H9 (cell line): ENCODE results near the gene ERC2. TPM values are rescaled to one million over a fixed set of nuclear protein-coding genes. Genes with fewer than 3 reads are reported as not detected.

ENCODE experiments used
- DNase-seq: peaks from one replicate; pipeline ENCODE4 v3.0.0-alpha.2; 2017
- H2AFZ ChIP-seq: one replicate; pipeline ENCODE4 v1.6.1; 2013; ENCODE audit warnings: mild to moderate bottlenecking, low read length, control low read depth, moderate library complexity
- H2AK5ac ChIP-seq: 2 replicates; pipeline ENCODE4 v1.6.1; 2013; ENCODE audit warnings: low read length, control low read depth, mixed read lengths; ENCODE audit not compliant: insufficient read length
- H2BK120ac ChIP-seq: one replicate; pipeline ENCODE4 v1.6.1; 2013; ENCODE audit warnings: low read depth, mild to moderate bottlenecking, low read length, control low read depth, inconsistent platforms; ENCODE audit not compliant: poor library complexity, severe bottlenecking
- H2BK12ac ChIP-seq: 2 replicates; pipeline ENCODE4 v1.6.1; 2013; ENCODE audit warnings: low read length, control low read depth, mixed read lengths, low read depth; ENCODE audit not compliant: insufficient read length
- H2BK15ac ChIP-seq: 2 replicates; pipeline ENCODE4 v1.6.1; 2013; ENCODE audit warnings: low read depth, low read length, control low read depth
- H2BK20ac ChIP-seq: one replicate; pipeline ENCODE4 v1.6.1; 2013; ENCODE audit warnings: low read depth, mild to moderate bottlenecking, low read length, control low read depth, inconsistent platforms; ENCODE audit not compliant: poor library complexity, severe bottlenecking
- H2BK5ac ChIP-seq: 2 replicates; pipeline ENCODE4 v1.6.1; 2013; ENCODE audit warnings: low read length, control low read depth, mixed read lengths; ENCODE audit not compliant: insufficient read length
- H3K14ac ChIP-seq: 2 replicates; pipeline ENCODE4 v1.6.1; 2013; ENCODE audit warnings: low read length, control low read depth; ENCODE audit not compliant: insufficient read depth
- H3K18ac ChIP-seq: 2 replicates; pipeline ENCODE4 v1.6.1; 2013; ENCODE audit warnings: low read depth, mild to moderate bottlenecking, mixed read lengths, low read length, control low read depth; ENCODE audit not compliant: insufficient read length
- H3K23ac ChIP-seq: 2 replicates; pipeline ENCODE4 v1.6.1; 2013; ENCODE audit warnings: low read length, control low read depth, mixed read lengths, low read depth; ENCODE audit not compliant: insufficient read length
- H3K23me2 ChIP-seq: 2 replicates; pipeline ENCODE4 v1.6.1; 2013; ENCODE audit warnings: low read depth, mild to moderate bottlenecking, mixed read lengths, low read length, control low read depth; ENCODE audit not compliant: insufficient read length, poor library complexity, severe bottlenecking
- H3K27ac ChIP-seq: 2 replicates; pipeline ENCODE4 v1.5.1; 2013; ENCODE audit warnings: low read length, control low read depth, mixed read lengths, low read depth; ENCODE audit not compliant: insufficient read length
- H3K27me3 ChIP-seq: 2 replicates; pipeline ENCODE4 v1.6.1; 2013; ENCODE audit warnings: low read length, control low read depth, inconsistent platforms; ENCODE audit not compliant: insufficient read depth
- H3K4ac ChIP-seq: 2 replicates; pipeline ENCODE4 v1.6.1; 2013; ENCODE audit warnings: low read depth, mild to moderate bottlenecking, control low read depth, inconsistent platforms, low read length, moderate library complexity
- H3K4me1 ChIP-seq: 2 replicates; pipeline ENCODE4 v1.6.1; 2013; ENCODE audit warnings: low read length, control low read depth, inconsistent platforms; ENCODE audit not compliant: insufficient read depth
- H3K4me2 ChIP-seq: 2 replicates; pipeline ENCODE4 v1.6.1; 2013; ENCODE audit warnings: low read length, control low read depth, mixed read lengths; ENCODE audit not compliant: insufficient read length, insufficient read depth
- H3K56ac ChIP-seq: 2 replicates; pipeline ENCODE4 v1.6.1; 2013; ENCODE audit warnings: low read depth, mild to moderate bottlenecking, mixed read lengths, low read length, control low read depth; ENCODE audit not compliant: insufficient read length
- H3K79me1 ChIP-seq: 2 replicates; pipeline ENCODE4 v1.6.1; 2013; ENCODE audit warnings: low read depth, mild to moderate bottlenecking, moderate library complexity, low read length, control low read depth, inconsistent platforms; ENCODE audit not compliant: insufficient read depth, poor library complexity, severe bottlenecking
- H3K79me2 ChIP-seq: 2 replicates; pipeline ENCODE4 v1.6.1; 2013; ENCODE audit warnings: low read length, control low read depth, inconsistent platforms; ENCODE audit not compliant: insufficient read depth
- H3K9ac ChIP-seq: 2 replicates; pipeline ENCODE4 v1.6.1; 2013; ENCODE audit warnings: low read length, control low read depth, mixed read lengths; ENCODE audit not compliant: insufficient read length; ENCODE audit errors: extremely low read depth
- H3K9me3 ChIP-seq: one replicate; pipeline ENCODE4 v1.6.1; 2013; ENCODE audit warnings: low read depth, low read length, inconsistent platforms; ENCODE audit not compliant: control insufficient read depth
- H3T11ph ChIP-seq: one replicate; pipeline ENCODE4 v1.6.1; 2013; ENCODE audit warnings: mild to moderate bottlenecking, low read length, control low read depth, inconsistent platforms
- H4K20me1 ChIP-seq: one replicate; pipeline ENCODE4 v1.6.1; 2013; ENCODE audit not compliant: control insufficient read depth, insufficient read length, insufficient read depth
- H4K5ac ChIP-seq: 2 replicates; pipeline ENCODE4 v1.6.1; 2013; ENCODE audit warnings: low read depth, mild to moderate bottlenecking, mixed read lengths, low read length, control low read depth; ENCODE audit not compliant: insufficient read length
- H4K8ac ChIP-seq: replicated peaks from 2 replicates; pipeline ENCODE4 v1.6.1; 2013; ENCODE audit warnings: low read length, control low read depth, mixed read lengths, low read depth; ENCODE audit not compliant: insufficient read length
- H4K91ac ChIP-seq: 2 replicates; pipeline ENCODE4 v1.6.1; 2013; ENCODE audit warnings: low read depth, mild to moderate bottlenecking, moderate library complexity, mixed read lengths, low read length, control low read depth; ENCODE audit not compliant: insufficient read length
- H3K27ac Mint-ChIP-seq, 3 experiments: 2 replicates in 2 of 3; 3 replicates in 1 of 3; pipeline ENCODE4 v1.8.0; 2020 to 2021; ENCODE audit warnings: mixed read lengths in 3 of 3, mild to moderate bottlenecking in 1 of 3, moderate library complexity in 1 of 3
- H3K27me3 Mint-ChIP-seq: 2 replicates; pipeline ENCODE4 v1.8.0; 2021; ENCODE audit warnings: low read depth, mild to moderate bottlenecking, moderate library complexity, mixed read lengths
- H3K36me3 Mint-ChIP-seq, 3 experiments: 2 replicates in 2 of 3; 3 replicates in 1 of 3; pipeline ENCODE4 v1.8.0; 2020 to 2021; ENCODE audit warnings: low read depth in 3 of 3, mixed read lengths in 3 of 3; ENCODE audit not compliant: insufficient read depth in 1 of 3
- H3K4me1 Mint-ChIP-seq, 2 experiments: 2 replicates each; pipeline ENCODE4 v1.8.0; 2020; ENCODE audit warnings: mixed read lengths in 2 of 2
- H3K4me3 Mint-ChIP-seq, 2 experiments: 2 replicates in 1 of 2; 3 replicates in 1 of 2; pipeline ENCODE4 v1.8.0; 2020 to 2021; ENCODE audit warnings: mild to moderate bottlenecking in 2 of 2, mixed read lengths in 2 of 2, moderate library complexity in 1 of 2
- H3K9me3 Mint-ChIP-seq, 2 experiments: 2 replicates in 1 of 2; 3 replicates in 1 of 2; pipeline ENCODE4 v1.8.0; 2020; ENCODE audit warnings: mild to moderate bottlenecking in 2 of 2, mixed read lengths in 2 of 2, moderate library complexity in 1 of 2
- CTCF ChIP-seq: fragments of 200-600 bp; sonication (generic); conservative IDR thresholded peaks from 3 replicates; pipeline ENCODE4 v1.8.0; 2021; ENCODE audit warnings: antibody characterized with exemption, mild to moderate bottlenecking
- WGBS: extraction: QIAGEN DNeasy Blood & Tissue Kit; methylation state at CpG from one replicate; pipeline ENCODE4 v1.1.7; 2013; ENCODE audit warnings: missing lambda C conversion rate, low lambda C conversion rate, mixed read lengths; ENCODE audit not compliant: insufficient read length; ENCODE audit errors: extremely low coverage; 5-methylcytosine and 5-hydroxymethylcytosine counted together
- total RNA-seq: library from RNA; stranded (reverse); gene quantifications from 2 replicates; pipeline ENCODE4 v1.2.1, GENCODE V29; 2021

The ERC2 gene
- total RNA-seq, 1 experiment from 2014 or later = 15.4 TPM

- H4K5ac ChIP-seq = no peak overlapping the region
- H3K79me1 ChIP-seq = no peaks in the 10 kb centered on the region
- no peak overlapping the region for H2BK15ac ChIP-seq
- H2BK5ac ChIP-seq = no peak overlapping the region
- H3K27ac ChIP-seq = no peak overlapping the region
- peaks cover 12 to 13% of the 10 kb centered on the region in 2 experiments for H3K4me1 Mint-ChIP-seq
- no peak overlapping the region for H2AFZ ChIP-seq
- H3K9me3 ChIP-seq = no peaks in the 10 kb centered on the region
- no peak overlapping the region for H3K18ac ChIP-seq
- H3K56ac ChIP-seq = no peak overlapping the region
- peak overlapping the region; percentile 67 for H3K4me2 ChIP-seq
- no peak overlapping the region for H3K14ac ChIP-seq
- no peak overlapping the region for H2AK5ac ChIP-seq
- H2BK12ac ChIP-seq = no peak overlapping the region
- peak overlapping the region; percentile 60 for H3K9ac ChIP-seq
- peaks cover 6% of the 10 kb centered on the region for H3K27me3 Mint-ChIP-seq
- H3K4ac ChIP-seq = no peak overlapping the region
- H3K9me3 Mint-ChIP-seq = no peaks in the 10 kb centered on the region
- H2BK120ac ChIP-seq = no peak overlapping the region
- H3T11ph ChIP-seq = no peak overlapping the region
- no peak for TF ChIP-seq CTCF
- no peak overlapping the region for H4K8ac ChIP-seq
- no peaks in the 10 kb centered on the region for H4K20me1 ChIP-seq
- no CpG with 5 or more reads among the region's 14 CpGs for WGBS
- H3K23me2 ChIP-seq = peaks cover 4% of the 10 kb centered on the region
- peak overlapping the region; percentile 90 to 97 for H3K4me3 Mint-ChIP-seq
- no peak overlapping the region for H2BK20ac ChIP-seq
- peak overlapping the region in 2 of 3 experiments; percentile 77 to 90; a peak in 2 of 7 replicates for H3K27ac Mint-ChIP-seq
- no peak overlapping the region for H4K91ac ChIP-seq
- peak; percentile 95 for DNase-seq
- no peaks in the 10 kb centered on the region; a peak in 2 of 7 replicates for H3K36me3 Mint-ChIP-seq
- H3K79me2 ChIP-seq = no peaks in the 10 kb centered on the region; the same call in 1 of the 2 replicates
- no peaks in the 10 kb centered on the region for H3K27me3 ChIP-seq
- H3K23ac ChIP-seq = no peak overlapping the region
- H3K4me1 ChIP-seq = no peaks in the 10 kb centered on the region
Observed at GRCh38 chr3:56467108-56467507, 1.2 kb downstream of the ERC2 start.
